WTC11 (cell line): ENCODE results near the gene EPC1.

Source experiments
- USF2 ChIP-seq: sonication (generic); formaldehyde crosslinking; IDR thresholded peaks from 2 replicates; pipeline ENCODE4 v1.8.1; 2023; ENCODE audit warnings: mild to moderate bottlenecking, missing genetic modification reagents, moderate library complexity
- TF ChIP-seq, protein P1 (sequence below): fragments of 200-600 bp; IDR thresholded peaks from 2 replicates; pipeline ENCODE4 v1.8.0; 2022; ENCODE audit warnings: antibody characterized with exemption

GRCh38 chr10:32376771-32377170, 29.8 kb upstream of the EPC1 start:
- TF ChIP-seq, protein P1, sequence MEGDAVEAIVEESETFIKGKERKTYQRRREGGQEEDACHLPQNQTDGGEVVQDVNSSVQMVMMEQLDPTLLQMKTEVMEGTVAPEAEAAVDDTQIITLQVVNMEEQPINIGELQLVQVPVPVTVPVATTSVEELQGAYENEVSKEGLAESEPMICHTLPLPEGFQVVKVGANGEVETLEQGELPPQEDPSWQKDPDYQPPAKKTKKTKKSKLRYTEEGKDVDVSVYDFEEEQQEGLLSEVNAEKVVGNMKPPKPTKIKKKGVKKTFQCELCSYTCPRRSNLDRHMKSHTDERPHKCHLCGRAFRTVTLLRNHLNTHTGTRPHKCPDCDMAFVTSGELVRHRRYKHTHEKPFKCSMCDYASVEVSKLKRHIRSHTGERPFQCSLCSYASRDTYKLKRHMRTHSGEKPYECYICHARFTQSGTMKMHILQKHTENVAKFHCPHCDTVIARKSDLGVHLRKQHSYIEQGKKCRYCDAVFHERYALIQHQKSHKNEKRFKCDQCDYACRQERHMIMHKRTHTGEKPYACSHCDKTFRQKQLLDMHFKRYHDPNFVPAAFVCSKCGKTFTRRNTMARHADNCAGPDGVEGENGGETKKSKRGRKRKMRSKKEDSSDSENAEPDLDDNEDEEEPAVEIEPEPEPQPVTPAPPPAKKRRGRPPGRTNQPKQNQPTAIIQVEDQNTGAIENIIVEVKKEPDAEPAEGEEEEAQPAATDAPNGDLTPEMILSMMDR: no peak
- TF ChIP-seq USF2 (CRISPR knock-in tag): no peak
